ENCODE results near the gene CBX8.

CBX8 gene

GRCh38 chr17:79818026-79818758, 21.3 kb upstream of the CBX8 start:
- DNase-seq: no peak

GRCh38 chr17:79815836-79816461, 19.1 kb upstream of the CBX8 start:
- DNase-seq: no peak

- no peak for DNase-seq
Measured at GRCh38 chr17:79814974-79815835, 18.3 kb upstream of the CBX8 start.

GRCh38 chr17:79814127-79814973, 17.5 kb upstream of the CBX8 start:
- no peak for DNase-seq

GRCh38 chr17:79813297-79814126, 16.6 kb upstream of the CBX8 start:
- DNase-seq: no peak

- no peak for DNase-seq
Measured at GRCh38 chr17:79812353-79813258, 15.7 kb upstream of the CBX8 start.

- DNase-seq: no peak
Measured at GRCh38 chr17:79811868-79812352, 15.0 kb upstream of the CBX8 start.

GRCh38 chr17:79811011-79811867, 14.4 kb upstream of the CBX8 start:
- no peak for DNase-seq

- peak; percentile 72 for DNase-seq
Measured at GRCh38 chr17:79810130-79811010, 13.5 kb upstream of the CBX8 start.

- no peak for DNase-seq
Measured at GRCh38 chr17:79809530-79810129, 12.8 kb upstream of the CBX8 start.

GRCh38 chr17:79808763-79809529, 12.1 kb upstream of the CBX8 start:
- no peak for DNase-seq

- DNase-seq: no peak
Measured at GRCh38 chr17:79806863-79807720, 10.2 kb upstream of the CBX8 start.

- no peak for DNase-seq
Measured at GRCh38 chr17:79806446-79806760, 9.5 kb upstream of the CBX8 start.

GRCh38 chr17:79804856-79805696, 8.2 kb upstream of the CBX8 start:
- no peak for DNase-seq
